Measurements from ENCODE around the gene DAPK3. TPM values are rescaled to one million over a fixed set of nuclear protein-coding genes. Genes with fewer than 3 reads are reported as not detected.
"Not testable (repeated sequence)": the region's sequence is repeated elsewhere in the genome, so short reads cannot be mapped to it uniquely, and the experiment has no call there.

Gene DAPK3
- total and polyA plus RNA-seq, 9 donors = 51.2 to 88.5 (median 78.9) TPM

GRCh38 chr19:3968556-3969434 lies 2.1 kb downstream of the DAPK3 start:
- Histone ChIP-seq H3K4me3 (ENCODE audit: low read length) (peak overlapping the region; percentile 98), H3K4me1 (ENCODE audit: control insufficient read depth, insufficient read depth, low read length) (peaks cover 47% of the 10 kb centered on the region), H3K9me3 (replicated peaks; ENCODE audit: control insufficient read depth, low read depth, low read length) (no peaks in the 10 kb centered on the region), H3K27me3 (ENCODE audit: control insufficient read depth, insufficient read depth, low read length) (no peaks in the 10 kb centered on the region), H3K36me3 (ENCODE audit: control insufficient read depth, insufficient read depth, low read length) (peaks cover 58% of the 10 kb centered on the region), H3K27ac (ENCODE audit: low read length) (peak overlapping the region; percentile 94)
- peak; percentile 98 for DNase-seq
- 50% methylated on average over 1 of the region's 9 CpGs for WGBS (ENCODE audit: insufficient coverage)

- H3K27ac ChIP-seq (ENCODE audit: low read length) = peak overlapping the region; percentile 94
- DNase-seq; H3K9me3 ChIP-seq (replicated peaks; ENCODE audit: control insufficient read depth, low read depth, low read length); H3K27me3 ChIP-seq (ENCODE audit: control insufficient read depth, insufficient read depth, low read length); H3K4me3 ChIP-seq (ENCODE audit: low read length): not testable (repeated sequence)
- peaks cover 48% of the 10 kb centered on the region for H3K4me1 ChIP-seq (ENCODE audit: control insufficient read depth, insufficient read depth, low read length)
- whole genome bisulfite sequencing (ENCODE audit: insufficient coverage) = 85% methylated on average over 8 of the region's 12 CpGs
- H3K36me3 ChIP-seq (ENCODE audit: control insufficient read depth, insufficient read depth, low read length) = peaks cover 66% of the 10 kb centered on the region
These were observed 2.9 kb downstream of the DAPK3 start for GRCh38 chr19:3967983-3968382.

GRCh38 chr19:3966051-3967017 lies 4.6 kb downstream of the DAPK3 start:
- 81% methylated on average over 26 of the region's 30 CpGs for WGBS (ENCODE audit: insufficient coverage)
- no peak for DNase-seq
- peaks cover 47% of the 10 kb centered on the region for H3K4me1 ChIP-seq (ENCODE audit: control insufficient read depth, insufficient read depth, low read length)
- H3K27me3 ChIP-seq (ENCODE audit: control insufficient read depth, insufficient read depth, low read length) = no peaks in the 10 kb centered on the region
- no peak overlapping the region for H3K4me3 ChIP-seq (ENCODE audit: low read length)
- H3K36me3 ChIP-seq (ENCODE audit: control insufficient read depth, insufficient read depth, low read length) = peaks cover 76% of the 10 kb centered on the region
- peak overlapping the region; percentile 1 for H3K27ac ChIP-seq (ENCODE audit: low read length)
- H3K9me3 ChIP-seq (replicated peaks; ENCODE audit: control insufficient read depth, low read depth, low read length) = no peaks in the 10 kb centered on the region

GRCh38 chr19:3964256-3965194 lies 6.4 kb downstream of the DAPK3 start:
- WGBS (ENCODE audit: insufficient coverage) = 88% methylated on average over 42 of the region's 60 CpGs
- no peak overlapping the region for H3K4me3 ChIP-seq (ENCODE audit: low read length)
- H3K27me3 ChIP-seq (ENCODE audit: control insufficient read depth, insufficient read depth, low read length) = no peaks in the 10 kb centered on the region
- H3K27ac ChIP-seq (ENCODE audit: low read length) = no peak overlapping the region
- peaks cover 39% of the 10 kb centered on the region for H3K4me1 ChIP-seq (ENCODE audit: control insufficient read depth, insufficient read depth, low read length)
- H3K9me3 ChIP-seq (replicated peaks; ENCODE audit: control insufficient read depth, low read depth, low read length) = no peaks in the 10 kb centered on the region
- no peak for DNase-seq
- H3K36me3 ChIP-seq (ENCODE audit: control insufficient read depth, insufficient read depth, low read length) = peaks cover 93% of the 10 kb centered on the region

- Histone ChIP-seq H3K36me3 (ENCODE audit: control insufficient read depth, insufficient read depth, low read length) (peaks cover 91% of the 10 kb centered on the region), H3K4me3 (ENCODE audit: low read length) (no peak overlapping the region), H3K4me1 (ENCODE audit: control insufficient read depth, insufficient read depth, low read length) (peaks cover 30% of the 10 kb centered on the region), H3K9me3 (replicated peaks; ENCODE audit: control insufficient read depth, low read depth, low read length) (no peaks in the 10 kb centered on the region), H3K27ac (ENCODE audit: low read length) (peak overlapping the region; percentile 20), H3K27me3 (ENCODE audit: control insufficient read depth, insufficient read depth, low read length) (no peaks in the 10 kb centered on the region)
- 89% methylated on average over 26 of the region's 35 CpGs for WGBS (ENCODE audit: insufficient coverage)
- no peak for DNase-seq
These were observed 7.2 kb downstream of the DAPK3 start for GRCh38 chr19:3963458-3964255.

- Histone ChIP-seq H3K36me3 (ENCODE audit: control insufficient read depth, insufficient read depth, low read length) (peaks cover 85% of the 10 kb centered on the region), H3K9me3 (replicated peaks; ENCODE audit: control insufficient read depth, low read depth, low read length) (no peaks in the 10 kb centered on the region), H3K4me3 (ENCODE audit: low read length) (no peak overlapping the region), H3K27me3 (ENCODE audit: control insufficient read depth, insufficient read depth, low read length) (no peaks in the 10 kb centered on the region), H3K27ac (ENCODE audit: low read length) (no peak overlapping the region), H3K4me1 (ENCODE audit: control insufficient read depth, insufficient read depth, low read length) (peaks cover 8% of the 10 kb centered on the region)
- DNase-seq = no peak
- 91% methylated on average over 21 of the region's 24 CpGs for WGBS (ENCODE audit: insufficient coverage)
These were observed 9.9 kb downstream of the DAPK3 start for GRCh38 chr19:3961007-3961406.

- H3K36me3 ChIP-seq (ENCODE audit: control insufficient read depth, insufficient read depth, low read length) = peaks cover 78% of the 10 kb centered on the region
- H3K27ac ChIP-seq (ENCODE audit: low read length) = no peak overlapping the region
- 90% methylated on average over 10 of the region's 15 CpGs for WGBS (ENCODE audit: insufficient coverage)
- H3K4me3 ChIP-seq (ENCODE audit: low read length) = no peak overlapping the region
- DNase-seq = no peak
- H3K9me3 ChIP-seq (replicated peaks; ENCODE audit: control insufficient read depth, low read depth, low read length) = no peaks in the 10 kb centered on the region
- H3K4me1 ChIP-seq (ENCODE audit: control insufficient read depth, insufficient read depth, low read length) = peaks cover 8% of the 10 kb centered on the region
- H3K27me3 ChIP-seq (ENCODE audit: control insufficient read depth, insufficient read depth, low read length) = no peaks in the 10 kb centered on the region
These were observed 11.2 kb downstream of the DAPK3 start for GRCh38 chr19:3959766-3960131.

GRCh38 chr19:3958836-3959765 lies 11.8 kb downstream of the DAPK3 start:
- Histone ChIP-seq H3K27ac (ENCODE audit: low read length) (no peak overlapping the region), H3K4me1 (ENCODE audit: control insufficient read depth, insufficient read depth, low read length) (peaks cover 14% of the 10 kb centered on the region)

More at GRCh38 chr19:3958836-3959765, 11.8 kb downstream of the DAPK3 start:
- WGBS (ENCODE audit: insufficient coverage) = 95% methylated on average over 81 of the region's 86 CpGs
- DNase-seq = no peak
- Histone ChIP-seq H3K9me3 (replicated peaks; ENCODE audit: control insufficient read depth, low read depth, low read length) (no peaks in the 10 kb centered on the region), H3K27me3 (ENCODE audit: control insufficient read depth, insufficient read depth, low read length) (no peaks in the 10 kb centered on the region), H3K4me3 (ENCODE audit: low read length) (no peak overlapping the region), H3K36me3 (ENCODE audit: control insufficient read depth, insufficient read depth, low read length) (peaks cover 72% of the 10 kb centered on the region)
